ENCODE results near the gene PAM.
A peak's percentile ranks its signal among the peaks of the same experiment; 100 is the strongest.

DNA sequence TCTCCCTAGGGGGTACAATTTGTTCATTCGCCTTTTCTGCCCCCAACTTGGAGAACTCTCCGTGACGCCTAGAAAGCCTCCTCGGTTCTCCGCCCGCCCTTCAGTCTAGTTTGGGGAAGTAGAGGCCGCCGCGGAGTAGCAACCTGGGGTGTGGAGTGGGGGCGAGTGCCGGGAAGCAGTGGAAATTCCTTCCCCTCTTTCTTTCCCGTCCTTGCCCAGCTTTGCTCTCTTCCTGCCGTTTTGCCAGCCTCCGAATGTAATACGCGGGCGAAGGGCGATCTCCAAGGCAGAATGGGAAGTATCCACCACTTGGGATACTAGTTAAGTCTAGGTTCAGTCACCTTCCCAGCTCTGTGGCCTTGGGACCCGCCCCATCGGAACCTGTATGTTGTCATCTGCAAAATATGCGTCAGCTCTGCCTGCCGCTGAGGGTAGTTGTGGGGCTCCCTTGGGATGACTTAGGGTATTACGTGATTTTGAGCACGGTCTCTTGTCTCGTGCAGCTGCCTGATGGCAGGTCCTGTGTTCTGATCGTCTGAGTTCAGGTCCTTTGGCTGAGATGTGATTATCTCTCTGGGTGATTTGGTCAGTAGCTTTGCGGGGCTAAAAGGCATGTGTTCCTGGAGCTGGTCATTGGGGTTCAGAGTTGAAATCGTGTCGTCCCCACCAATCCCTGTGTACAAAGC is 724 bp downstream of the PAM start:
- TF ChIP-seq, protein P1, sequence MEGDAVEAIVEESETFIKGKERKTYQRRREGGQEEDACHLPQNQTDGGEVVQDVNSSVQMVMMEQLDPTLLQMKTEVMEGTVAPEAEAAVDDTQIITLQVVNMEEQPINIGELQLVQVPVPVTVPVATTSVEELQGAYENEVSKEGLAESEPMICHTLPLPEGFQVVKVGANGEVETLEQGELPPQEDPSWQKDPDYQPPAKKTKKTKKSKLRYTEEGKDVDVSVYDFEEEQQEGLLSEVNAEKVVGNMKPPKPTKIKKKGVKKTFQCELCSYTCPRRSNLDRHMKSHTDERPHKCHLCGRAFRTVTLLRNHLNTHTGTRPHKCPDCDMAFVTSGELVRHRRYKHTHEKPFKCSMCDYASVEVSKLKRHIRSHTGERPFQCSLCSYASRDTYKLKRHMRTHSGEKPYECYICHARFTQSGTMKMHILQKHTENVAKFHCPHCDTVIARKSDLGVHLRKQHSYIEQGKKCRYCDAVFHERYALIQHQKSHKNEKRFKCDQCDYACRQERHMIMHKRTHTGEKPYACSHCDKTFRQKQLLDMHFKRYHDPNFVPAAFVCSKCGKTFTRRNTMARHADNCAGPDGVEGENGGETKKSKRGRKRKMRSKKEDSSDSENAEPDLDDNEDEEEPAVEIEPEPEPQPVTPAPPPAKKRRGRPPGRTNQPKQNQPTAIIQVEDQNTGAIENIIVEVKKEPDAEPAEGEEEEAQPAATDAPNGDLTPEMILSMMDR (optimal IDR thresholded peaks at IDR 0.05 in 1 of 3, IDR thresholded peaks at IDR 0.05 in 1 of 3, conservative IDR thresholded peaks at IDR 0.05 in 1 of 3; ENCODE audit: extremely low read depth in 1 of 3, insufficient read depth in 2 of 3, low read length in 3 of 3) = peak in 1 of 3 experiments; percentile 23
- no peak for TF ChIP-seq EZH2 (IDR thresholded peaks at IDR 0.05; ENCODE audit: low read length)
